GM19025 (cell line): Measurements from ENCODE around the gene ALDH1B1.

Source experiments
- ATAC-seq: cut with Tn5 transposase; IDR thresholded peaks from one replicate; pipeline ENCODE4 v1.9.1; 2021; ENCODE audit warnings: mild to moderate bottlenecking, low read depth, moderate library complexity; ENCODE audit not compliant: unreplicated experiment

The ALDH1B1 gene

DNA sequence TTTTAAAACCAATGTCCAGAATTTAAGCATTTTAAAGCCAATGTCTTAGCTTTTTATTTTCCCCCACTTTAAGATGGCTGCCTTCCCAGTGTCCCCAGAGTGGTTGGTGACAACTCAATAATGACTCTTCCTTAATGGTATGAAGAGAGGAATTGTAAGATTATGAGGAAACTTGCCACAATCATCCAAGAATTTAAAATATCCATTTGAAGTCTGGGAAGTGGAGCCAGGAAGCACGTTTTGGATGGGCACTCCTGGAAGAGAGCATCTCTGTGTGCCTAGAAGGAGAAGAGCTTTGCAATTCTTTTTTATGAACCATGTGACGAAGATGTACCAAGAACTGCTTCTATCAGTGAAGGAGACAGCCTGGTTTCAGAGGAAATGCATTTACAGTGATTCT is 43.0 kb downstream of the ALDH1B1 start:
- ATAC-seq: no peak

GRCh38 chr9:38436708-38437107 is 44.2 kb downstream of the ALDH1B1 start:
- no peak for ATAC-seq

DNA sequence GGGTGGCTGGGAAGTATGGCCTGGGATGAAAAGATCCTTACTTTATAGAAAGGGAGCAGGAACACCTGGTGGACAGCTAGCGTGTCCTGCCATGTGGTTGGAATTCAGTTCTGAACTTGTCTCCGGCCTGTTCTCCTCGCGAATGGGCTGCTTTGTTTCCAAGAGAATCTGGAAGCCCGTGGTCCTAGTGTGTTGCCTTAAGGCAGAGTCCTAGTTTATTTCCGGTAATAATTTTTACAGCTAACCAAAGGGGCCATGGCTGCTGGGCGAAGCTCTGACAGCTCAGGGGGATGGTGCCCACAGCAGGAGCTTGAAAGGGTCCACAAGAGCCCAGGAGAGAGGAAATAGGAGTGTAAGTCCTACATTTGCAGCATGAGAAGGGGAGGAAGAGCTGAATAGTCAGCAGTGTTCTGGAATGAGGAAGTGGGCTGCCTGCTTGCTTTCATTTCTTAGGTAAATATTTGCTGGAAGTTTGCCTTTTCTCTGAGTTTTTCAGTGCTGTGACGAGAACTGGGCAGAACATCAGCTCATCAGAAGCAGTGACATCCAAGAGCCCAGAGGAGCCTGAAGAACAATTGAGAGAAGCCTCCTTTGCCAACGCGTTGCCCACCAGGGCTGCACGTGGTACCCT is 44.8 kb downstream of the ALDH1B1 start:
- ATAC-seq: no peak

DNA sequence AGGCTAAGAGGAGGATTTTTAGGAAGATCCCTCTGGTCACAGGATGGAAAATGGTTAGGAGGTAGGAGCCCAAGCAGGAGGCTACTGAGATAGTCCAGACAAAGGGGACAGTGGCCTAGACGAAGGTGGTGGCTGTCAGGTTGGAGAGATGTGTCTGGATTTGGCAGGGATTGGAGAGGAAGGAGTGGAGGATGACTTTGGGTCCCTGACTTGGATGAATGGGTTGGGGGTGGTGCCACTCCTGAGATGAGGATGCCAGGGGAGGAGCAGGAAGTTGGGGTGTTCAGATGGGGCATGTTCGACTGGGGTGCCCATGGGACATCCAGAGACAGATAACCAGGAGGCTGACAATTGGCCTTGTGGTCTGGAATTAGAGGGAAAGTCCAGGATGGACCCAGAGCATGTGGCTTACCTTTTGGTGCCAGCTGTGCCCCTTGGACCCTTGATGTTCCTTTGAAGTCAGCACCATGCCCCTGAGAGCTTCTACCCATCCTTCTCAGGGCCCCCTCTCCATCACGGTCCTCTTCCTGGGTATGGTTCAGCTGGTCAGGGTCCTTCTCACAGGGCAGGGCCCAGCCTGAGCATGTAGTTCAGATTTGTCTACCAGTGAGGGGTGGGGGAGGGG is 46.9 kb downstream of the ALDH1B1 start:
- ATAC-seq: no peak

- ATAC-seq: no peak
Observed at GRCh38 chr9:38439916-38440301, 47.4 kb downstream of the ALDH1B1 start.

DNA sequence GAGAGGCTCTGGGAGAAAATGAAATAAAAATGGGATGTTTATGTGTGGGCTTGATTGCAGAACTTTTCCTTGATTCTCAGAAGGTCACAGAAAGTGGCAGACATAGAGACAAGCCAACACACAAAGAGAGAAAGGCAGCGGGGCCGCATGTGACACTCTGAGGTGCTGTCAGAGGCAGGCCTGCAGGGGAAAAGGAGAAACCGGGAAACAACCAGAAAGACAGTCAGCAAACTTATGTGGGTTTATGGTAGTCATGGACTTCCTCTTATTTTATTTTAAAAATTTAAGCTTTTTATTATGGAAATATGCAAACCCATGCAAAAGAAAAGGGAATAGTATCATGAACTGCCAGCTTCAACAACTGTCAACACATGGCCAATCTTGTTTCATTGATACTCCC is 48.0 kb downstream of the ALDH1B1 start:
- ATAC-seq: no peak

GRCh38 chr9:38441347-38442085 is 49.0 kb downstream of the ALDH1B1 start:
- no peak for ATAC-seq

- ATAC-seq: no peak
Observed at GRCh38 chr9:38442473-38443096, 50.1 kb downstream of the ALDH1B1 start.

- ATAC-seq: no peak
Observed at GRCh38 chr9:38443181-38443580, 50.7 kb downstream of the ALDH1B1 start.

- no peak for ATAC-seq
Observed at GRCh38 chr9:38443597-38443996, 51.1 kb downstream of the ALDH1B1 start.

GRCh38 chr9:38445154-38446043 is 52.9 kb downstream of the ALDH1B1 start:
- ATAC-seq: peak; percentile 96

GRCh38 chr9:38447703-38448102 is 55.2 kb downstream of the ALDH1B1 start:
- ATAC-seq: no peak
